ENCODE results near the gene JUP.
A peak's percentile ranks its signal among the peaks of the same experiment; 100 is the strongest.

The JUP gene

GRCh38 chr17:41717408-41718286 lies 68.9 kb downstream of the JUP start:
- Histone ChIP-seq H3K27me3 (ENCODE audit: insufficient read depth, low read depth, severe bottlenecking) (no peaks in the 10 kb centered on the region), H3K27ac (no peak overlapping the region), H3K36me3 (no peaks in the 10 kb centered on the region), H3K4me3 (ENCODE audit: low read depth, low read length) (no peak overlapping the region), H3K9me3 (ENCODE audit: severe bottlenecking) (peaks cover 6% of the 10 kb centered on the region)
- no peak for TF ChIP-seq CTCF (IDR thresholded peaks at IDR 0.05; ENCODE audit: low read depth, low read length)
- no peak for DNase-seq

GRCh38 chr17:41711669-41712400 lies 74.7 kb downstream of the JUP start, which contains the start of gene GAST:
Gene GAST (plus strand): TSS chr17:41712331. CDS start chr17:41715437, 3,106 bp downstream.
- no peak within 1 kb of the TSS for H3K4me3 ChIP-seq (ENCODE audit: low read depth, low read length)
- no peak for DNase-seq
- no peak for TF ChIP-seq CTCF (IDR thresholded peaks at IDR 0.05; ENCODE audit: low read depth, low read length)
- no peaks in the 10 kb centered on the region for H3K36me3 ChIP-seq
- H3K27me3 ChIP-seq (ENCODE audit: insufficient read depth, low read depth, severe bottlenecking), result no peaks in the 10 kb centered on the region
- no peaks in the 10 kb centered on the region for H3K9me3 ChIP-seq (ENCODE audit: severe bottlenecking)
- no peak within 1 kb of the TSS for H3K27ac ChIP-seq

GRCh38 chr17:41710472-41711090 lies 75.9 kb downstream of the JUP start:
- H3K4me3 ChIP-seq (ENCODE audit: low read depth, low read length), result no peak overlapping the region
- no peaks in the 10 kb centered on the region for H3K9me3 ChIP-seq (ENCODE audit: severe bottlenecking)
- no peak for DNase-seq
- H3K27ac ChIP-seq, result no peak overlapping the region
- H3K36me3 ChIP-seq, result no peaks in the 10 kb centered on the region
- no peak for TF ChIP-seq CTCF (IDR thresholded peaks at IDR 0.05; ENCODE audit: low read depth, low read length)
- H3K27me3 ChIP-seq (ENCODE audit: insufficient read depth, low read depth, severe bottlenecking), result no peaks in the 10 kb centered on the region

- no peak for DNase-seq
- no peaks in the 10 kb centered on the region for H3K36me3 ChIP-seq
- no peak overlapping the region for H3K27ac ChIP-seq
- TF ChIP-seq CTCF (IDR thresholded peaks at IDR 0.05; ENCODE audit: low read depth, low read length), result no peak
- no peaks in the 10 kb centered on the region for H3K9me3 ChIP-seq (ENCODE audit: severe bottlenecking)
- H3K27me3 ChIP-seq (ENCODE audit: insufficient read depth, low read depth, severe bottlenecking), result no peaks in the 10 kb centered on the region
- no peak overlapping the region for H3K4me3 ChIP-seq (ENCODE audit: low read depth, low read length)
Observed at GRCh38 chr17:41707803-41708669, 78.5 kb downstream of the JUP start.

GRCh38 chr17:41705271-41705991 lies 81.1 kb downstream of the JUP start:
- no peak for TF ChIP-seq CTCF (IDR thresholded peaks at IDR 0.05; ENCODE audit: low read depth, low read length)
- Histone ChIP-seq H3K4me3 (ENCODE audit: low read depth, low read length) (no peak overlapping the region), H3K36me3 (no peaks in the 10 kb centered on the region), H3K27ac (peak overlapping the region; percentile 19), H3K9me3 (ENCODE audit: severe bottlenecking) (no peaks in the 10 kb centered on the region), H3K27me3 (ENCODE audit: insufficient read depth, low read depth, severe bottlenecking) (no peaks in the 10 kb centered on the region)
- DNase-seq, result peak; percentile 62
